Measurements from ENCODE around the gene SHANK2.

Gene SHANK2

GRCh38 chr11:71212871-71213559, 39.4 kb downstream of the SHANK2 start:
- no peak for TF ChIP-seq CTCF (IDR thresholded peaks at IDR 0.05)
- Histone ChIP-seq H3K36me3 (no peaks in the 10 kb centered on the region), H3K9me3 (no peaks in the 10 kb centered on the region), H3K27ac (no peak overlapping the region), H3K4me3 (no peak overlapping the region), H3K4me1 (peaks cover 0 to 5% (median 0%) of the 10 kb centered on the region in 4 donors), H3K27me3 (peaks cover 0 to 42% of the 10 kb centered on the region in 2 donors)
- intact Hi-C loops (cut with DNase I; ENCODE audit: low total_unique reads): no loop called here
- no peak for DNase-seq

GRCh38 chr11:71211631-71212030, 40.7 kb downstream of the SHANK2 start:
- no peak for DNase-seq
- peaks cover 0 to 5% (median 0%) of the 10 kb centered on the region in 4 donors for H3K4me1 ChIP-seq
- H3K36me3 ChIP-seq: no peaks in the 10 kb centered on the region
- intact Hi-C loops (cut with DNase I; ENCODE audit: low total_unique reads): no loop called here
- TF ChIP-seq CTCF (IDR thresholded peaks at IDR 0.05): no peak
- no peak overlapping the region for H3K4me3 ChIP-seq
- no peak overlapping the region for H3K27ac ChIP-seq
- peaks cover 0 to 42% of the 10 kb centered on the region in 2 donors for H3K27me3 ChIP-seq
- H3K9me3 ChIP-seq: no peaks in the 10 kb centered on the region

- no peaks in the 10 kb centered on the region for H3K9me3 ChIP-seq
- TF ChIP-seq CTCF (IDR thresholded peaks at IDR 0.05): no peak
- H3K27ac ChIP-seq: no peak overlapping the region
- H3K27me3 ChIP-seq: peaks cover 0 to 42% of the 10 kb centered on the region in 2 donors
- DNase-seq: peak; percentile 11 to 38
- no peaks in the 10 kb centered on the region for H3K36me3 ChIP-seq
- intact Hi-C loops (cut with DNase I; ENCODE audit: low total_unique reads): no loop called here
- peaks cover 0 to 5% (median 0%) of the 10 kb centered on the region in 4 donors for H3K4me1 ChIP-seq
- no peak overlapping the region for H3K4me3 ChIP-seq
These were observed 41.5 kb downstream of the SHANK2 start for GRCh38 chr11:71210861-71211260.

- Histone ChIP-seq H3K9me3 (no peaks in the 10 kb centered on the region), H3K27ac (no peak overlapping the region), H3K36me3 (no peaks in the 10 kb centered on the region), H3K4me3 (no peak overlapping the region), H3K27me3 (peaks cover 0 to 34% of the 10 kb centered on the region in 2 donors), H3K4me1 (peaks cover 0 to 5% (median 0%) of the 10 kb centered on the region in 4 donors)
- TF ChIP-seq CTCF (IDR thresholded peaks at IDR 0.05): no peak
- intact Hi-C loops (cut with DNase I; ENCODE audit: low total_unique reads): no loop called here
- DNase-seq: peak; percentile 8 to 60
These were observed 42.7 kb downstream of the SHANK2 start for GRCh38 chr11:71209656-71210055.

- peak in 1 of 2 donors; percentile 10 for DNase-seq
- intact Hi-C loops (cut with DNase I; ENCODE audit: low total_unique reads): no loop called here
- peaks cover 0 to 5% (median 0%) of the 10 kb centered on the region in 4 donors for H3K4me1 ChIP-seq
- no peaks in the 10 kb centered on the region for H3K9me3 ChIP-seq
- H3K27me3 ChIP-seq: peaks cover 0 to 31% of the 10 kb centered on the region in 2 donors
- no peaks in the 10 kb centered on the region for H3K36me3 ChIP-seq
- H3K4me3 ChIP-seq: no peak overlapping the region
- no peak for TF ChIP-seq CTCF (IDR thresholded peaks at IDR 0.05)
- H3K27ac ChIP-seq: no peak overlapping the region
These were observed 43.2 kb downstream of the SHANK2 start for GRCh38 chr11:71209181-71209580.

Data from tibial artery (tissue), 4 donors.